DND-41 (cell line): ENCODE measurements around the gene CLDN9.

Source experiments
- EZH2 ChIP-seq: IDR thresholded peaks from 3 replicates; pipeline ENCODE4 v1.6.1; 2012; ENCODE audit warnings: borderline replicate concordance, low read depth, mild to moderate bottlenecking, moderate library complexity, low read length, inconsistent platforms; ENCODE audit not compliant: severe bottlenecking
- TF ChIP-seq, protein P1 (sequence below): IDR thresholded peaks from 2 replicates; pipeline ENCODE4 v1.5.1; 2012; ENCODE audit warnings: borderline replicate concordance, low read length, moderate library complexity, mild to moderate bottlenecking; ENCODE audit not compliant: poor library complexity, severe bottlenecking; ENCODE audit errors: extremely low read depth

DNA sequence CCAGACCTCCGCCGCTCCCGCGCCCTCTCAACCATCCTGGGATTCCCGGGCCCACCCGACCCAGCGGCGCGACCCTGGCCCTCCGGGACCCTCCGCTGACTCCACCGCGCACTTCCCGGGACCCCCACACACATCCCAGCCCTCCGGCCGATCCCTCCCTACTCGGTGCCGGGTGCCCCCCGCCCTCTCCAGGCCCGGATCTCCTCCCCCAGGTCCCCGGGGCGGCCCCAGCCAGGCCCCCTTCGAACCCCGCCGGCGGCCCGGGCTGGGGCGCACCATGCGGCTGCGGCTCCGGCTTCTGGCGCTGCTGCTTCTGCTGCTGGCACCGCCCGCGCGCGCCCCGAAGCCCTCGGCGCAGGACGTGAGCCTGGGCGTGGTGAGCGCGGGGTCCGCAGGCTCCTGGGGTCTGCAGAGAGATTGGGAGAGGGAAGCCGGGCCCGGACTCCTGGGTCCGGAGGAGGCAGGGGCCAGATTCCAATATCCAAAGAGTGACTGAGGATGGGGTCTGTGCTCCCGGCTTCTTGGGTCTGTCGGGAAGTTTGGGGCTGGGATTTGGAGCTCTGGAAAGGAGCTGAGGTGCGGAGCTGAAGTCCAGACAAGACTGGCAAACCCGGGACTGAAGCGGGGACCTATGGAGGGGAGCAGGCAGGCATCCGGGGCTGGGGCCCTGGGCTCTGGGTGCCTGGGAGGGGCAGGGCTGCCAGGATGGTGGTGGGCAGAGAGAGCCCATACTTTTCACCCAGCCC is 34.1 kb downstream of the CLDN9 start:
- TF ChIP-seq, protein P1, sequence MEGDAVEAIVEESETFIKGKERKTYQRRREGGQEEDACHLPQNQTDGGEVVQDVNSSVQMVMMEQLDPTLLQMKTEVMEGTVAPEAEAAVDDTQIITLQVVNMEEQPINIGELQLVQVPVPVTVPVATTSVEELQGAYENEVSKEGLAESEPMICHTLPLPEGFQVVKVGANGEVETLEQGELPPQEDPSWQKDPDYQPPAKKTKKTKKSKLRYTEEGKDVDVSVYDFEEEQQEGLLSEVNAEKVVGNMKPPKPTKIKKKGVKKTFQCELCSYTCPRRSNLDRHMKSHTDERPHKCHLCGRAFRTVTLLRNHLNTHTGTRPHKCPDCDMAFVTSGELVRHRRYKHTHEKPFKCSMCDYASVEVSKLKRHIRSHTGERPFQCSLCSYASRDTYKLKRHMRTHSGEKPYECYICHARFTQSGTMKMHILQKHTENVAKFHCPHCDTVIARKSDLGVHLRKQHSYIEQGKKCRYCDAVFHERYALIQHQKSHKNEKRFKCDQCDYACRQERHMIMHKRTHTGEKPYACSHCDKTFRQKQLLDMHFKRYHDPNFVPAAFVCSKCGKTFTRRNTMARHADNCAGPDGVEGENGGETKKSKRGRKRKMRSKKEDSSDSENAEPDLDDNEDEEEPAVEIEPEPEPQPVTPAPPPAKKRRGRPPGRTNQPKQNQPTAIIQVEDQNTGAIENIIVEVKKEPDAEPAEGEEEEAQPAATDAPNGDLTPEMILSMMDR, result no peak
- TF ChIP-seq EZH2, result no peak
